ENCODE measurements around the gene COL15A1. TPM values are rescaled to one million over a fixed set of nuclear protein-coding genes. Genes with fewer than 3 reads are reported as not detected.

Gene COL15A1
- total RNA-seq, 1 donor from 2014 or later = 15.0 TPM

DNA sequence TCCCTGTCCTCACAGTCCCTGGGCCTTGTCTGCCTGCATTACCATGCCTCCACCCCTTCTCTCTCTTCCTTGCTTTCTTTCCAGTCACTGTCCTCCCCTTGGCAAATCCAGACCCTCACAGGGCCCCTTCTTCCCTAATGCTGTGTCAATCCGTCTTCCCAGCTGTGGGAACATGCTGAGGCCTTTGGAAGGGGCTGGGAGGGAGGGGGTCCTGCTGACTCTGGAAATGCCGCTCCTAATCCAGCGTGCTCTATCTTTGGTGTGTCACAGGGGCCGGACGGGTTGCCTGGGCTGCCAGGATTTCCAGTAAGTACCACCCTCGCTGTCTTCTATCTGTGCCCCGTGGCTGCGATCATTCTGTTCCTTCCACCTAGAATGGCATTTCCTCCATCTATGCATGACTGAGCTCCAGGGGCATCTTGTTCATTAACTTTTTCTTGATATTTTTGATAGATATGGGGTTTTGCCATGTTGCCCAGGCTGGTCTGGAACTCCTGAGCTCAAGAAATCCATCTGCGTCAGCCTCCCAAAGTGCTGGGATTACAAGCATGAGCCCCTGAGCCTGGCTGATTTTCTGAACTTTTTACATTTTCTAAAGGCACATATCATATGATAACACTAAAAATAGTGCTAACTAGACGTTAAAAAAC is 96.7 kb downstream of the COL15A1 start:
- no peak for DNase-seq (ENCODE audit: extremely low spot score in 2 of 2)
- Histone ChIP-seq H3K36me3 (no peaks in the 10 kb centered on the region), H3K4me1 (peaks cover 15% of the 10 kb centered on the region), H3K4me3 (no peak overlapping the region), H3K9me3 (no peaks in the 10 kb centered on the region), H3K27ac (peak overlapping the region; percentile 67), H3K27me3 (no peaks in the 10 kb centered on the region)
- TF ChIP-seq POLR2A (IDR thresholded peaks at IDR 0.05) (no peak), POLR2AphosphoS5 (IDR thresholded peaks at IDR 0.05; ENCODE audit: insufficient read depth in 1 of 2, low read depth in 1 of 2) (no peak), CTCF (IDR thresholded peaks at IDR 0.05) (no peak)
- intact Hi-C loops (cut with DNase I) = no loop called here

DNA sequence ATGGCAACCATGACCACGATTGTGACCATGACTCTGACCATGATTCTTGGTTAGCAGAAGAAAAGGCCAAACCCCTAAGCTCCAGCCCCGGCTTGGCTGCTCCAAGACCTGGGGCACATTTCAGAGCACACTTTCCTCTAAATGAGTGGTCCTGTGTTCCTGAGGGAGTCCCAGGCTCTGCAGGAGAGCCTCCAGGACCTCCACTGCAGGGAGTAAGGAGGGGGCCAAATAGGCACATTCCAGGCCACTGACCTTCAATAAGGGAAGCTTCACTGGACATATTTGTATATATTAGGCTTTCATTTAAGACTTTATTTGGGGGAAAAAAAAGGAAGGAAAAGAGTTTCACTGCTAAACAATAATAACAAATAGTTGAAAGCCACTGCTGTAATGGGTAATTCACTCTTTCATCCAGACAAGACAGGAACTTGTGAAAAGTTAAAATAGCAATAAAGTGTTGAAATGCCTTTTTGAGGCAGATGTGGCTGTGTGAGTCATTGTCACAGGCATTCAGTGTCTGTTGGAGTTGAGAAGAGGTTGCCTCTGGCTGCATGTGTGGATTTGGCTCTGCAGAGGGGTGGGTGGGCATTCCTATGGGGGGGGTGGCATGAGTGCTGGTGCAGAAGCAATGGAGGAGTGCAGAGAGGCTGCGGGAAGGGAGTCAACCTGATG is 97.3 kb downstream of the COL15A1 start:
- Histone ChIP-seq H3K4me3 (no peak overlapping the region), H3K27ac (peak overlapping the region; percentile 67), H3K4me1 (peaks cover 15% of the 10 kb centered on the region), H3K27me3 (no peaks in the 10 kb centered on the region), H3K9me3 (no peaks in the 10 kb centered on the region), H3K36me3 (no peaks in the 10 kb centered on the region)
- no peak for DNase-seq (ENCODE audit: extremely low spot score in 2 of 2)
- intact Hi-C loops (cut with DNase I) = no loop called here
- TF ChIP-seq POLR2A (IDR thresholded peaks at IDR 0.05) (no peak), POLR2AphosphoS5 (IDR thresholded peaks at IDR 0.05; ENCODE audit: insufficient read depth in 1 of 2, low read depth in 1 of 2) (peak in 1 of 2 donors; percentile 13)

DNA sequence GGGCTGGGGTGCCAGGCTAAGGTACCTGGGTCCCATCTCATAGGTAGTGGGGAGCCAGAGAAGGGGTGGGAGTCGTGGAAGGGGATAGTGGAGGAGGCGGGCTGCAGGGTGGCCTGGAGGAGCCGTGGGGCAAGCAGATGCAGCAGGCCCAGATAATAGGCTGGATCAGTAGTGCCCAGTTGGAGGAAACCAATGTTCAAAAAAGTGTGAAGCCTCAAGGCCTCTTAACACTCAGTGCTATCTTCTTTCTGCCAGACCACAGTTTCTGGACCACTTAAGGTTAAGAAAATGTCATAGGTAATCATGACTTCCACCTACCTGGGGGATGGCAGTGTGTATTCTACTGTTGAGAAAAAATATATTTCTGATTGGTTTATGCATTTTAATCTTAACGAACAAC is 97.9 kb downstream of the COL15A1 start:
- H3K4me3 ChIP-seq = no peak overlapping the region
- peaks cover 15% of the 10 kb centered on the region for H3K4me1 ChIP-seq
- no peaks in the 10 kb centered on the region for H3K9me3 ChIP-seq
- no peaks in the 10 kb centered on the region for H3K36me3 ChIP-seq
- no peak for TF ChIP-seq CTCF (IDR thresholded peaks at IDR 0.05)
- no peak for TF ChIP-seq POLR2A (IDR thresholded peaks at IDR 0.05)
- no peak for TF ChIP-seq POLR2AphosphoS5 (IDR thresholded peaks at IDR 0.05; ENCODE audit: insufficient read depth in 1 of 2, low read depth in 1 of 2)
- intact Hi-C loops (cut with DNase I) = no loop called here
- no peaks in the 10 kb centered on the region for H3K27me3 ChIP-seq
- peak overlapping the region; percentile 67 for H3K27ac ChIP-seq
- DNase-seq (ENCODE audit: extremely low spot score in 2 of 2) = no peak

GRCh38 chr9:99042620-99043019 is 98.9 kb downstream of the COL15A1 start:
- Histone ChIP-seq H3K27me3 (no peaks in the 10 kb centered on the region), H3K27ac (no peak overlapping the region), H3K4me3 (no peak overlapping the region), H3K9me3 (no peaks in the 10 kb centered on the region), H3K4me1 (peaks cover 15% of the 10 kb centered on the region), H3K36me3 (peaks cover 0 to 6% of the 10 kb centered on the region in 2 donors)
- no peak for DNase-seq (ENCODE audit: extremely low spot score in 2 of 2)
- intact Hi-C loops (cut with DNase I) = no loop called here
- no peak for TF ChIP-seq POLR2A (IDR thresholded peaks at IDR 0.05)
- TF ChIP-seq CTCF (IDR thresholded peaks at IDR 0.05) = no peak
- TF ChIP-seq POLR2AphosphoS5 (IDR thresholded peaks at IDR 0.05; ENCODE audit: insufficient read depth in 1 of 2, low read depth in 1 of 2) = no peak

DNA sequence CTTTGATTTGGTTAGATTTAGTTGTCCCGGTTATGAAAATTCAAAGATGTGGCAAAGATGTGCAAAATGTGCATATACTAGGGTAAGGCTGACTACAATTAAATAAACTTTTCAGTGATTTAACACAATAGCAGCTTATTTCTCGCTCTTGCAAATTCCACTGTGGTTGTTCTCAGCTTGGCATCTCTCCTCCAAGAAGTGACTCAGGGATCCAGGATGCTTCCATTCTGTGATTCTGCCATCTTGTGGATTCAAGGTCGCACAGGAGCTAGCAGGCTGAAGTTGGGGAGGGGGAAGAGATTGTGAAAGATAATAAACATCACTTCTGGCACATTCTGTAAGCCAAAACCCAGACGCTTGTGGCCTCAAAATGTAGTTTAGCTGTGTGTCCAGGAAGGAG is 101.1 kb downstream of the COL15A1 start:
- no peaks in the 10 kb centered on the region for H3K9me3 ChIP-seq
- no peaks in the 10 kb centered on the region for H3K27me3 ChIP-seq
- H3K36me3 ChIP-seq = peaks cover 0 to 6% of the 10 kb centered on the region in 2 donors

More for the DNA sequence above, 101.1 kb downstream of the COL15A1 start:
- peaks cover 13% of the 10 kb centered on the region for H3K4me1 ChIP-seq
- TF ChIP-seq POLR2A (IDR thresholded peaks at IDR 0.05) = no peak
- TF ChIP-seq POLR2AphosphoS5 (IDR thresholded peaks at IDR 0.05; ENCODE audit: insufficient read depth in 1 of 2, low read depth in 1 of 2) = no peak
- no peak for TF ChIP-seq CTCF (IDR thresholded peaks at IDR 0.05)
- no peak overlapping the region for H3K27ac ChIP-seq
- DNase-seq (ENCODE audit: extremely low spot score in 2 of 2) = no peak
- H3K4me3 ChIP-seq = no peak overlapping the region
- intact Hi-C loops (cut with DNase I) = no loop called here
